HepG2 (cell line): ENCODE data around the gene INAFM2. TPM values are rescaled to one million over a fixed set of nuclear protein-coding genes. Genes with fewer than 3 reads are reported as not detected.

Experiments used
- CBX5 ChIP-seq: sonication (generic); formaldehyde crosslinking; IDR thresholded peaks from 2 replicates; pipeline ENCODE4 v1.4.0; 2020; ENCODE audit warnings: missing genetic modification reagents, borderline replicate concordance
- HDAC2 ChIP-seq: sonication (generic); formaldehyde crosslinking; IDR thresholded peaks from 2 replicates; pipeline ENCODE4 v1.4.0; 2020; ENCODE audit warnings: missing genetic modification reagents
- MEIS2 ChIP-seq: sonication (generic); formaldehyde crosslinking; IDR thresholded peaks from 2 replicates; pipeline ENCODE4 v1.9.0; 2021; ENCODE audit warnings: mild to moderate bottlenecking, missing genetic modification reagents
- NCOA2 ChIP-seq: sonication (generic); formaldehyde crosslinking; IDR thresholded peaks from 2 replicates; pipeline ENCODE4 v1.8.0; 2022; ENCODE audit warnings: inconsistent platforms
- NFKBIZ ChIP-seq: IDR thresholded peaks from 2 replicates; pipeline ENCODE4 v1.6.1; 2018; ENCODE audit warnings: missing genetic modification reagents, missing compliant biosample characterization
- NR2F2 ChIP-seq: IDR thresholded peaks from 2 replicates; pipeline ENCODE4 v1.6.1; 2012; ENCODE audit warnings: low read depth, inconsistent platforms, borderline replicate concordance
- NR2F6 ChIP-seq, 2 experiments: IDR thresholded peaks; 2 replicates each; pipeline ENCODE4 v1.6.1; 2016; ENCODE audit warnings: antibody characterized with exemption in 1 of 2, mild to moderate bottlenecking in 1 of 2
- ONECUT2 ChIP-seq: sonication (generic); formaldehyde crosslinking; IDR thresholded peaks from 2 replicates; pipeline ENCODE4 v1.4.0; 2020; ENCODE audit warnings: missing genetic modification reagents
- SOX13 ChIP-seq, 3 experiments: fragments of 450-650 bp in 1 of 3; sonication (generic) in 1 of 3; formaldehyde crosslinking in 1 of 3; IDR thresholded peaks in 2 of 3; conservative IDR thresholded peaks in 1 of 3; 2 replicates each; pipeline versions ENCODE4 v1.5.0 to v1.6.1; 2016 to 2020; ENCODE audit warnings: antibody characterized with exemption in 1 of 3, mild to moderate bottlenecking in 1 of 3, missing compliant biosample characterization in 1 of 3, missing genetic modification reagents in 1 of 3, moderate library complexity in 1 of 3
- STAG1 ChIP-seq: sonication (generic); formaldehyde crosslinking; IDR thresholded peaks from 2 replicates; pipeline ENCODE4 v1.4.0; 2020; ENCODE audit warnings: missing genetic modification reagents
- ZNF121 ChIP-seq: sonication (generic); formaldehyde crosslinking; IDR thresholded peaks from 2 replicates; pipeline ENCODE4 v1.5.0; 2020; ENCODE audit warnings: mild to moderate bottlenecking, missing genetic modification reagents
- ZNF205 ChIP-seq: IDR thresholded peaks from 2 replicates; pipeline ENCODE4 v1.6.1; 2018; ENCODE audit warnings: missing biosample characterization, missing genetic modification reagents
- ZNF574 ChIP-seq: sonication (generic); formaldehyde crosslinking; IDR thresholded peaks from 2 replicates; pipeline ENCODE4 v1.4.0; 2020; ENCODE audit warnings: missing genetic modification reagents
- ZNF605 ChIP-seq: sonication (generic); formaldehyde crosslinking; IDR thresholded peaks from 2 replicates; pipeline ENCODE4 v1.8.0; 2022; ENCODE audit warnings: mild to moderate bottlenecking, missing genetic modification reagents
- ZZZ3 ChIP-seq: sonication (generic); formaldehyde crosslinking; IDR thresholded peaks from 2 replicates; pipeline ENCODE4 v1.4.0; 2020; ENCODE audit warnings: missing genetic modification reagents, mild to moderate bottlenecking, borderline replicate concordance
- polyA plus RNA-seq, 8 experiments: library from polyadenylated mRNA; depleted of rRNA in 3 of 8; stranded (reverse) in 7 of 8; unstranded in 1 of 8; fragments of >200 nt; fragmentation: Illumina TruSeq in 4 of 8; extraction: Trizol in 4 of 8; gene quantifications; 2 replicates each; pipeline versions ENCODE4 v1.2.1 to v1.2.3, GENCODE V29; 2011 to 2016; ENCODE audit warnings: low read depth in 4 of 8, missing spikeins in 1 of 8, mixed read lengths in 1 of 8; ENCODE audit not compliant: insufficient read depth in 1 of 8
- total RNA-seq, 5 experiments: library from RNA; depleted of rRNA; stranded (reverse); fragments of >200 nt; fragmentation: Illumina TruSeq; extraction: Trizol; gene quantifications; 2 replicates each; pipeline ENCODE4 v1.2.3, GENCODE V29; 2016; ENCODE audit warnings: low read depth in 1 of 5
- TF ChIP-seq, protein P1 (sequence below), 2 experiments: sonication (generic) in 1 of 2; formaldehyde crosslinking in 1 of 2; IDR thresholded peaks; 2 replicates each; pipeline versions ENCODE4 v1.4.0 to v1.6.1; 2016 to 2020; ENCODE audit warnings: borderline replicate concordance in 1 of 2, low read depth in 1 of 2, mild to moderate bottlenecking in 1 of 2, missing genetic modification reagents in 1 of 2
- TF ChIP-seq, protein P2 (sequence below): IDR thresholded peaks from 2 replicates; pipeline ENCODE4 v1.6.1; 2016; ENCODE audit warnings: missing genetic modification reagents, missing compliant biosample characterization
- TF ChIP-seq, protein P3 (sequence below): IDR thresholded peaks from 2 replicates; pipeline ENCODE4 v1.6.1; 2016; ENCODE audit warnings: low read depth

The INAFM2 gene
- total and polyA plus RNA-seq, 2 of the 13 experiments (the other 11 are each of a cell fraction or from before 2014, with no cell fraction given): 5.5 to 6.5 TPM

GRCh38 chr15:40274350-40275274 lies 48.9 kb upstream of the INAFM2 start (continued):
- TF ChIP-seq ZNF574 (CRISPR knock-in tag): 0 out of 2 replicates have a peak, but pooled peaks have one; percentile 47
- peak; percentile 27; the same call in 1 of the 2 replicates for TF ChIP-seq HDAC2 (CRISPR knock-in tag)
- no peak for TF ChIP-seq NR2F6 (IDR thresholded peaks at IDR 0.05)
- TF ChIP-seq NR2F6 (CRISPR knock-in tag; IDR thresholded peaks at IDR 0.05): peak; percentile 34; the same call in 1 of the 2 replicates
- no peak for TF ChIP-seq SOX13 (IDR thresholded peaks at IDR 0.05)
- TF ChIP-seq SOX13 (CRISPR knock-in tag; conservative IDR thresholded peaks at IDR 0.05 in 1 of 2, IDR thresholded peaks at IDR 0.05 in 1 of 2): no peak
- no peak for TF ChIP-seq MEIS2 (CRISPR knock-in tag)
- TF ChIP-seq, protein P1, sequence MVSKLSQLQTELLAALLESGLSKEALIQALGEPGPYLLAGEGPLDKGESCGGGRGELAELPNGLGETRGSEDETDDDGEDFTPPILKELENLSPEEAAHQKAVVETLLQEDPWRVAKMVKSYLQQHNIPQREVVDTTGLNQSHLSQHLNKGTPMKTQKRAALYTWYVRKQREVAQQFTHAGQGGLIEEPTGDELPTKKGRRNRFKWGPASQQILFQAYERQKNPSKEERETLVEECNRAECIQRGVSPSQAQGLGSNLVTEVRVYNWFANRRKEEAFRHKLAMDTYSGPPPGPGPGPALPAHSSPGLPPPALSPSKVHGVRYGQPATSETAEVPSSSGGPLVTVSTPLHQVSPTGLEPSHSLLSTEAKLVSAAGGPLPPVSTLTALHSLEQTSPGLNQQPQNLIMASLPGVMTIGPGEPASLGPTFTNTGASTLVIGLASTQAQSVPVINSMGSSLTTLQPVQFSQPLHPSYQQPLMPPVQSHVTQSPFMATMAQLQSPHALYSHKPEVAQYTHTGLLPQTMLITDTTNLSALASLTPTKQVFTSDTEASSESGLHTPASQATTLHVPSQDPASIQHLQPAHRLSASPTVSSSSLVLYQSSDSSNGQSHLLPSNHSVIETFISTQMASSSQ (IDR thresholded peaks at IDR 0.05; ENCODE audit: low read depth): no peak
- TF ChIP-seq, protein P1 (CRISPR knock-in tag; IDR thresholded peaks at IDR 0.05; ENCODE audit: borderline replicate concordance): no peak
- no peak for TF ChIP-seq ONECUT2 (CRISPR knock-in tag)
- TF ChIP-seq, protein P2, sequence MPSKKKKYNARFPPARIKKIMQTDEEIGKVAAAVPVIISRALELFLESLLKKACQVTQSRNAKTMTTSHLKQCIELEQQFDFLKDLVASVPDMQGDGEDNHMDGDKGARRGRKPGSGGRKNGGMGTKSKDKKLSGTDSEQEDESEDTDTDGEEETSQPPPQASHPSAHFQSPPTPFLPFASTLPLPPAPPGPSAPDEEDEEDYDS (CRISPR knock-in tag): peak; percentile 61; the same call in 1 of the 2 replicates
- no peak for TF ChIP-seq ZZZ3
- 0 out of 2 replicates have a peak, but pooled peaks have one; percentile 39 for TF ChIP-seq NFKBIZ (CRISPR knock-in tag)
- TF ChIP-seq STAG1: peak; percentile 88
- TF ChIP-seq, protein P3, sequence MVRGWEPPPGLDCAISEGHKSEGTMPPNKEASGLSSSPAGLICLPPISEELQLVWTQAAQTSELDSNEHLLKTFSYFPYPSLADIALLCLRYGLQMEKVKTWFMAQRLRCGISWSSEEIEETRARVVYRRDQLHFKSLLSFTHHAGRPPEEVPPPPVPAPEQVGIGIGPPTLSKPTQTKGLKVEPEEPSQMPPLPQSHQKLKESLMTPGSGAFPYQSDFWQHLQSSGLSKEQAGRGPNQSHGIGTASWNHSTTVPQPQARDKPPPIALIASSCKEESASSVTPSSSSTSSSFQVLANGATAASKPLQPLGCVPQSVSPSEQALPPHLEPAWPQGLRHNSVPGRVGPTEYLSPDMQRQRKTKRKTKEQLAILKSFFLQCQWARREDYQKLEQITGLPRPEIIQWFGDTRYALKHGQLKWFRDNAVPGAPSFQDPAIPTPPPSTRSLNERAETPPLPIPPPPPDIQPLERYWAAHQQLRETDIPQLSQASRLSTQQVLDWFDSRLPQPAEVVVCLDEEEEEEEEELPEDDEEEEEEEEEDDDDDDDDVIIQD (CRISPR knock-in tag): 0 out of 2 replicates have a peak, but pooled peaks have one; percentile 27
- no peak for TF ChIP-seq ZNF121 (CRISPR knock-in tag)
- no peak for TF ChIP-seq ZNF205 (CRISPR knock-in tag)
- TF ChIP-seq NCOA2 (CRISPR knock-in tag): 0 out of 2 replicates have a peak, but pooled peaks have one; percentile 44
- 0 out of 2 replicates have a peak, but pooled peaks have one; percentile 18 for TF ChIP-seq NR2F2
- TF ChIP-seq CBX5 (CRISPR knock-in tag): peak; percentile 64; the same call in 1 of the 2 replicates
- TF ChIP-seq ZNF605 (CRISPR knock-in tag): peak; percentile 46; the same call in 1 of the 2 replicates
